NCI-H1930 (cell line): ENCODE results near the gene CRYBB2.
"Not testable (repeated sequence)": the region's sequence is repeated elsewhere in the genome, so short reads cannot be mapped to it uniquely, and the experiment has no call there.

Experiments used
- DNase-seq, 2 experiments: peaks; one replicate each; lab custom pipeline; 2025; lab: John Stamatoyannopoulos, UW

The CRYBB2 gene

DNA sequence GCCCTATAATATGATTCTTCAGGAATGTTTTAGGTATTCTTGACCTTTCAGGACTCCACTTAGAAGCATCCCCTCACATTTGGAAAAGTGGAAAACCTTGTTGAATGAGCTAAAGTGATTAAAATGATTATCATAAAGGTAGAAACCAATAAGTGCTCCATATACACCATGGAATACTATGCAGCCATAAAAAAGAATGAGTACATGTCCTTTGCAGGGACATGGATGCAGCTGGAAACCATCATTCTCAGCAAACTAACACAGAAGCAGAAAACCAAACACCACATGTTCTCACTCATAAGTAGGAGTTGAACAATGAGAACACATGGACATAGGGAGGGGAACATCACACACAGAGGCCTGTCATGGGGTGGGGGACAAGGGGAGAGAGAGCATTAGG lies 14.3 kb downstream of the CRYBB2 start:
- not testable (repeated sequence) for DNase-seq

DNA sequence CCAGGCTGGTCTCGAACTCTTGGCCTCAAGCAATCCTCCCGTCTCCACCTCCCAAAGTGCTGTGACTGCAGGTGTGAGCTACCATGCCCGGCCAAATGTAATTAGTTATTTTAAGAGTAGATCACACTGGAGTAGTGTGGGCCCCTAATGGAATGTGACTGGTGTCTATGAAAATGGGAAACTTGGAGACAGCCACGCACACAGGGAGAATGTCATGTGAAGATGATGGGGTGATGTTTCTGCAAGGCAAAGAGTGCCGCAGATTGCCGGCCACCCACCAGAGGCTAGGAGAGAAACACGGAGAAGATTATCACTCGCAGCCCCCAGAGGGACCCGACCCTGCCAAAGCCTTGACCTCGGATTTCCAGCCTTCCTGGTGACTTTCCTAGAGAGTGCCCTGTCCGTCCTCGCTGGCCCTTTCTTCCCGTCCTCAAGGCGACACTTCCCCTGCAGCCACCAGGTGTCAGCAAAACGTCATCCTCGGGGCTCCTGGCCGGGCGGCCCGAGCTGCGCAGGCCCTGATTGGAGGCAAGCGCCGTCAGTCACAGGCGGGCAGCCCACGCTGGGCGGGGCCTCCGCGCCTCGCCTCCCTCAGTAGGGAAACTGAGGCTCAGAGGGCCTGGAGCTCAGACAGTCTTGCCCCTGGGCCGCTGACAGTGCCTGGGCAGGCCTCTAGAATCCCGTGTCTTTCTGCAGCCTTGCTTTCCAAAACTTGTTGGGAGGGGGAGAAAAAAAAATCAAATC lies 16.3 kb downstream of the CRYBB2 start:
- DNase-seq: peak; percentile 57 to 86

DNA sequence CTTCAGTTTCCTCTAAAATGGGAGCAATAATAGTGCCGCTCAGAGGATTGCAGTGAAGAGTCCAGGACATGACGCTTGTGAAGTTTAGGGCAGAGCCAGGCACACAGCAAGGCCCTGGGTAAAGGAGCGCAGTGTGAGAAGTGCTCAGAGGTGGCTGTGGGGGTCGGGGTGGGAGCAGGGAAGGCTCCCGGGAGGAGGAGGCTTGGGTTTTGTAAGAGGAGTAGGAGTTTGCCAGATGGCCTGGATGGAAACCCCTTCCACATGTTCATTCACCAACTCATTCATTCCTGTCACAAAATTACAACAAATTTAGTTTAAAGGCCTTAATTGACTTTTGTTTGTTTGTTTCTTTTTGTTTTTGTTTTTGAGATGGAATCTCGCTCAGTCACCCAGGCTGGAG lies 17.0 kb downstream of the CRYBB2 start:
- DNase-seq: no peak

DNA sequence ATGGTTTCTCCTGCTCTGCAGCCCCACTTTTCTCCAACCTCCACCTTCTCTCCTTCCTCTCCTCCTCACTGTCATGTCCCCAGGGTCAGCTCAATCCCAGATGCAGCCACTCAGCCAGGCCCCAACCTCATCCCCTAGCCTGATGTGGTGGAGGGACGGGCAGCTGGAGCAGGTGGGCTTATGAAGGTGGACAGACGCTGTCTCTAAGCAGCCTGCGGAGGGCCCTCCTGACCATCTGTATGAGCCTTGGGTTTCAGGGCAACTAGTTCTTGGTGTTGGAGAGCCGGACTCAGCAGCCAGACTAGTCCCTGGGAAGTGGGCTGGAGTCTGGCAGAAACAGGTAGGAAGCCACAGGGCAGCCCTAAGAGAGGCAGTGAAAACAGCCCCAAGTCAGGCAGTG lies 18.1 kb downstream of the CRYBB2 start:
- DNase-seq: no peak

DNA sequence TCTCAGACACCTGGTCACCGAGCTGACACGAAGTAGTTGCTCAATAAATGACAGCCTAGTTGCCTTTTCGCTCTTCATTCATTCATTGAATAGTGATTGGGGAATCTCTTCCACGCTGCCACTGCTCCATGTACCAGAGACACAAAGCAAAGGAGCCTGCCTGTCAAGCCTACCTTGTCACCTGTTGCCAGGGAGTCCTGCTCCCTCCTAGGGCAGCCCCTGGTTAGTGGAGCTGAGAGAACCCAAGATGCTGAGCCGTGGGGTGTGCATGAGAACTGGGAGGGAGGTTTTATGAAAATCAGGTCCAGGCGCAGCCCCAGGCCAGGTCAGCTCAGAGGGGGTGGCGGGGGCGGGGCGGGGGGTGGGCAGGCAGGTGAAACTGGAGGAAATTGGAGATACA lies 18.6 kb downstream of the CRYBB2 start:
- DNase-seq: not testable (repeated sequence)

DNA sequence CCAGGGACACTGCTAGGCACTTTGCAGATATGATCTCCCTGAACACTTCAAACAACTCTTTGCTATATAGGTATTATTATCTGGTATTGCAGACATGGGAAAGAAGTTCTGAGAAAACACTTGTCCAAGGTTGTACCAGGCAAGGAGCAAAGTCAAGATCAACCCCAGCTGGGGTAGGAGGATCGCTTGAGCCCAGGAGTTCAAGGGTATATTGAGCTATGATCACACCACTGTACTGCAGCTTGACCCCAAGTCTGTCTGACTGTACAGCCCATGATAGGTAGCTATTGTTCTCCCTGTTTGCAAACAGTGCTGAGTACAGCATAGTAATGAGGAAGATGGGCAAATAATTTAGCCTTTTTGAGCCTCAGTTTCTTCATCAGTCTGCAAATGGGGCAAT lies 35.7 kb downstream of the CRYBB2 start:
- DNase-seq: peak in 1 of 2 experiments; percentile 11

DNA sequence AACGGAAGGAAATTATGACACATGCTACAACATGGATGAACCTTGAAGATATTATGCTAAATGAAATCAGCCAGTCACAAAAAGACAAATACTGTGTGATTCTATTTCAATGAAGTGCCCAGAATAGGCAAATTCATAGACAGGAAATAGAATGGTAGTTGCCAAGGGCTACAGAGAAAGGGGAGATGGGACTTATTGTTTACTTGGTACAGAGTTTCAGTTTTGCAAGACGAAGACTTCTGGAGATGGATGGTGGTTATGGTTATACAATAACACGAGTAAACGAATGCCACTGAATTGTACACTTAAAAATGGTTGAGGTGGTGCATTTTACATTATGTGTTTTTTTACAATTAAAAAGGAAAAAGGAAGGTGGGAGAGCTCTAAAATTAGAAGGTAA lies 48.1 kb downstream of the CRYBB2 start:
- DNase-seq: not testable (repeated sequence)

DNA sequence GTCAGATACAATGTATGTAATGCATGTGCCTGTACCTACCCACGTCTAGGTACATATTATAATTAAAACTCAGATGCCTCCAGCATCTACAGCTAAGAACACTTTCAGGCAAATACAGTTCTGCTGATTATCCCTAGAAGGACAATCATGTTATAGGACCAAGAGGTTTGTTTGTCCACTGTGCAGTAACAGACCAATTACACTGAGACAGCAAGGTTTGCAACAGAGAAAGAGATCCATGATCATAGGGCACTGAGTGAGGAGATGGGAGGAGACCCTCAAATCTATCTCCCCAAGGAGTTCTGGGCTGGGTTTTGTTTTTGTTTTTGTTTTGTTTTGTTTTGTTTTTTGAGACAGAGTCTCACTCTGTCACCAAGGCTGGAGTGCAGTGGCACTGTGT lies 49.5 kb downstream of the CRYBB2 start:
- not testable (repeated sequence) for DNase-seq

DNA sequence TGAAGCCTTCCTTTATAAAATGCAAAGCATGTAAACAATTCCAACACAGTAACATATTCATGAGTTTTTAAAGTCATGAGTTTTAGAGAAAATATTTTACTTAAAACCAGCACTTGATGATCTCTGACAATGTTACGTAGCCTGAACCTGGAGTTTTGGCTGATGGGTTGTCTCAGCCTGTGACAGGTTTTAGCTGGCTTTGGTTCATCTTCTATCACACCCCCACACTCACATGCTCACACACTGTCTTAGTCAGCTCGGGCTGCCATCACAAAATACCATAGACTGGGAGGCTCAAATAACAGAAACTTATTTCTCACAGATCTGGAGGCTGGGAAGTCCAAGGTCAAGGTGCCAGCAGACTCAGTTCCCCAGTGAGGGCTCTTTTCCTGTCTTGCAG lies 50.6 kb downstream of the CRYBB2 start:
- DNase-seq: not testable (repeated sequence)

DNA sequence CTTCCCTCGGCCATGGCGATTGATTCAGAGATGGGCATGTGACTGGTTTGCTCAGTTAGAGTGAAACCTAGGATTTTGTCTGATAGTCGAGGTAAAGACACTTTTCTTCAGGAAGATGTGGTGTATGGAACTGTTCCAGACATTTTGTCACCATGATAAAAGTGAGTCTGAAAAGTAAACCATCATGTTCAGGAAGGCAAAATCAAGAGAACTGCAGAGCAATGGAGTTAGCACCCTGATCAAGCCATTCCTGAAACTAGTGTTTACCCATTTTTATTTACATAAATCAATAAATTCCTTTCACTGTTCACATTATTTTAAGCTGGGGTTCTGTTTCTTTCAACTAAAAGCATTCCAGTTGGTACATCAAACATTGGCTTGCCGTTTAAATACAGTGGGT lies 53.8 kb downstream of the CRYBB2 start:
- DNase-seq: not testable (repeated sequence)

DNA sequence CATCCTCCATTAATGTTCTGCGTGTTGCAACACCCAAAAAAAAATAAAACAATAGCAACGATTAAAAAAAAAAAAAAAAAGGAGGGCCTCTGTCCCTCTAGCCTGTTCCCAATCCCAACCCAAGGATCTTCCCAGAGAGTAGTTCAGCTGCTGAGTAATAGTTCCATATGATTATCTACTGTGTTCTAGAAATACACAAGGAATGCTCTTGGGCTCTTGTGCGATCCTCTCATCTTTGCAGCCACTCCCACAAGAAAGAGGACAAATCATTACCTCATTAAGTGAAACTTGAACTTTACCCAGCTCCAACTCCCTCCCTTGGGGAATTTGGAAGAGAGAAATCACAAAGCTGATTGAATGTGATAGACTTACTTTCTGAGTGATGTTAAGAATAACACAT lies 54.5 kb downstream of the CRYBB2 start:
- not testable (repeated sequence) for DNase-seq

DNA sequence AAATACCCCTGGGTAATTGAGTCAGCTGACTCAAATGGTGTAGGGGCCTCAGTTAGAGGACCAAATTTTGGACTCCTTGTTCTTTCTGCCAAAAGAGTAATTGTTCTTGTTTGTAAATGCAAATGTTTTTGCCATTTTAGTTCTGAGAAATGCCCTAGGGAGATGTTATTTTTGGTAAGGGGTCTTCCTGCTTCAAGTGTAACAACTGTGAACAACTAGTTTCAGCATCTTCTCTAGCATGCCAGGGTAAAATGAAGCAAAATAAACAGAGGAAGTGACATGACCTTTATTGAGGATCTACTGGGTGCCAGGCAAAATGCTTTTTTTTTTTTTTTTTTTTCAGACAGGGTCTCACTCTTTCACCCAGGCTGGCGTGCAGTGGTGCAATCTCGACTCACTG lies 60.7 kb downstream of the CRYBB2 start:
- DNase-seq: not testable (repeated sequence)
